GM19467 (cell line): ENCODE results near the gene ANKH.
"Not testable (repeated sequence)": the region's sequence is repeated elsewhere in the genome, so short reads cannot be mapped to it uniquely, and the experiment has no call there.

Source experiments
- ATAC-seq: cut with Tn5 transposase; IDR thresholded peaks from one replicate; pipeline ENCODE4 v1.9.1; 2021; ENCODE audit warnings: mild to moderate bottlenecking, moderate library complexity; ENCODE audit not compliant: unreplicated experiment

ANKH gene

GRCh38 chr5:14871214-14872069, at the start of gene ANKH:
Gene ANKH, minus strand, starts transcription at chr5:14871778. Its CDS starts 331 bp downstream, at chr5:14871447.
- ATAC-seq = peak; percentile 93

GRCh38 chr5:14920121-14920520, 48.5 kb upstream of the ANKH start:
- ATAC-seq = no peak

DNA sequence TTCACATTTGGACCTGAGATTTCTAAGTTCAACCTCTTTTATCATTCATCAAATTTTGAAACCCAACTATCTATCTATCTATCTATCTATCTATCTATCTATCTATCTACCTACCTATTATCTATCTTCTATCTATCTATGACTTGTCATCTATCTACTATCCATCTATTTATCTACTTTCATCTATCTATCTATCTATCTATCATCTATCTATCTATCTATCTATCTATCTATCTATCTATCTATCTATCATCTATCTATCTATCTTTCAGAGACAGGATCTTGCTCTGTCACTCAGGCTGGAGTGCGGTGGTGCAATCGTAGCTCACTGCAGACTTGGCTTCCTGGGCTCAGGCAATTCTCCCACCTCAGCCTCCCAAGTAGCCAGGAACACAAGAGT, 47.5 kb upstream of the ANKH start:
- not testable (repeated sequence) for ATAC-seq

DNA sequence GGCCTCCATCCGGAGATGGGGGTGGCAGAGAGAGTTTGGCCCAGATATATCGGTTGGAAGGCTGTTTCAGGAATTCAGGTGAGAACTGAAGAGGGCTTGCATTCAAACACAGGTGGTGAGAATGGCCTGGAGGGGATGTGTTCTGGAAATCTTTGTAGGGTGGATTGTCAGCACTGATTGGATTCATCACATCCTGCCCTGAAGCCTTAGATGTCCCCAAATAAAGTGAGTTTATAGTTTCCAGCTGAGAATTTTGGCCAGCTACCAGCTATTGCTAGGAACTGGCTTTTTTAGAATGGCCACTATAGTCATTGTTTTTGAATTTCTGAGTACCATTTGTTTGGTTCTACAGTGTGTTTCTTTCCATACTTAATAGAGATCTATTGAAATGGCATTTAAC, 46.1 kb upstream of the ANKH start:
- no peak for ATAC-seq

DNA sequence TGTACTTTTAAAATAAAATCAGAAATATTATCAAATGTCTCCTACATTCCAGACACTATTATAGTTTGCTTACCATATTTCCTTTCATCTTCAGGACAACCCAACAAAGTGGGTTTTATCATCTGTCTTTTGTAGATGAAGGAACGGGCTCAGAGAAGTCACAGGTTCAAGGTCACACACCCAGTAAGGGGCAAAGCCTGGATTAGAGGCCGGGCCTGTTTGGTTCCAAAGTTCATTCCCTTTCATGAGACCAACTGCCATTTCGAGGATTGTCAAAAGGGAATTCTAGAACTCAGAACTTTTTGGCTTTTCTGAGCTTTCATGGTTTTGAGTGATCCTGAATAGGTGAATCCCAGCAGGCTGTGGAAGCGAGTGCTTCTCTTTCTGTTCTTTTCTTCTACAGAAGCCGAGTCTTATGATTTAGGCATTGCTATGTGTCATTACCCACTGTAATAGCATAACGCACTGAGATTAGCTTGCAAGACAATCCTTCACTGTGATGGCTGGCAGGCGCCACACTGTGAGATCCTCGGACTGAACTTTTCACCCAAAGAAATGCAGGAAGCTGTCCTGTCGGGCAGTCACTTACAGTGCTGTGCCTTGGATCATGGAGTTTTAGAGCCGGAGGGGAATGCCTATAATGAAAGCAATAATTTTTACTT, 43.8 kb upstream of the ANKH start:
- no peak for ATAC-seq

GRCh38 chr5:14914623-14915260, 43.2 kb upstream of the ANKH start:
- ATAC-seq = no peak

- ATAC-seq = no peak
Observed at GRCh38 chr5:14914193-14914592, 42.6 kb upstream of the ANKH start.

GRCh38 chr5:14913096-14913495, 41.5 kb upstream of the ANKH start:
- ATAC-seq = no peak

DNA sequence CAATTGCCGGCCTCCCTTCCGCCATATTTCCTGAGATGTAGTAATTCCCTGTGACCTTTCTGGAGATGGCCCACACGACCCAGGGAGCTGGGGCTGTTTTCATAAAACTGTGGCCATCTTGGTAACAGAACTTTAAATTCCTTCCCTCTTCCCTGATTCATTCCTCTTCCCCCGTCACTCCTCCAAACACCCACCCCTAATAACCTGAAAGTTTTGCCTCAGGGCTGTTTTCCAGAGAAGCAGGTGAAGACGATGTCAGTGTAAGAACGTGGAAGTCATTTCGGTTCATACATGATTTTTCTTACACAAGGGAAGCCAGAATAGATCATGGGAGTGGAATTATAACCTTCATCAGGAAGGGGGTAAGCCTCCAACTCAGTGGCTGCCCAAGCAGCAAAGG, 40.6 kb upstream of the ANKH start:
- no peak for ATAC-seq

GRCh38 chr5:14909369-14909768, 37.8 kb upstream of the ANKH start:
- no peak for ATAC-seq

- ATAC-seq = no peak
Observed at GRCh38 chr5:14908172-14908571, 36.6 kb upstream of the ANKH start.

DNA sequence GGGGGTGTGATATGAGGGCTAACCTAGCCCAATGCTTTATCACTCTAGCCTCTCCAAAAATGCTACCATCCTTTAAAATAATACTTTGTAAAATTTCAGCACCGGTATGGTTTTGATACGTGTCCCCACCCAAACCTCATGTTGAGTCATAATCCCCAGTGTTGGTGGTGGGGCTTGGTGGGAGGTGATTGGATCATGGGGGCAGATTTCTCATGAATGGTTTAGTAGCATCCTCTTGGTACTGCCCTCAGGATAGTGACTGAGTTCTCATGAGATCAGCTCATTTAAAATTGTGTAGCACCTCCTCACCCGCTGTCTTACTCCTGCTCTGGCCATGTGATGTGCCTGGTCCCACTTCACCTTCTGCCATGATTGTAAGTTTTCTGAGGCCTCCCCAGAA, 35.0 kb upstream of the ANKH start:
- ATAC-seq = no peak

- ATAC-seq = no peak
Observed at GRCh38 chr5:14902826-14903560, 31.4 kb upstream of the ANKH start.

GRCh38 chr5:14901462-14902051, 30.0 kb upstream of the ANKH start:
- ATAC-seq = no peak

DNA sequence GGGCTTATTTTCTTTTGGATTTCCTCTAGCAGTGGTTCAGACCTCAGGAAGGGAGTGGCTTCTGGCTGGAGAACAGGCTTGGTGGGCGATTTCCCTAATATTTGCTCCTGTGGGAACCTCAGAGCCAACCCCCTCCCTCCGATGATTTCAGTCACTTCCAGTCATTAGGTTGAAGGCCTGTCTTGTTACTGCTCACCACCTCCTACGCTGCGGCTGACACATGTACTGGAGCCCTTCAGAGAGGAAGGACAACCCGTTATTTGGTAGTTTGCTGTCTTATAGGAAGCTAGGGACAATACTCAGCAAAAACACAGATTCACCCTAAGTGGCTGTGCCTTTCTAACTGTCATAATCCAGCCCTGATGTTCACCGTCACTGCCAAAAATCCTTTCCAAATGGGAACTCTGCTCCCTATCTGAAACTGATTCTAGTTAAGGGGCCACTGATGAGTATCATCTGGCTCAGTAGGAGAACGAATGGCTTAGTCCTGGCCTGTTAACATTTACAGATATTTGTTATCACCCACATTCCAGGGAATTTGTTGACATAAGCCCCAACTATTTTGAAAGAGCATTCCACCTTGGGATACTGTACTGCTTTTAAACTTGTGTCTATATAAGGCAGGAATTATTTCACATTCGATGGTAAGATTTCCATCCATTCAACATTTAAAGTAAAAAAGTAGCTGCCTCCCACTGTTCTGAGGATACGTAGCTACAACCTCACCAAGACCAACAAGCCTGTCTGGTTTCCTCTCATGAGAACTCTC, 29.3 kb upstream of the ANKH start:
- no peak for ATAC-seq

- ATAC-seq = no peak
Observed at GRCh38 chr5:14896131-14896530, 24.6 kb upstream of the ANKH start.

- ATAC-seq = no peak
Observed at GRCh38 chr5:14895301-14895700, 23.7 kb upstream of the ANKH start.

DNA sequence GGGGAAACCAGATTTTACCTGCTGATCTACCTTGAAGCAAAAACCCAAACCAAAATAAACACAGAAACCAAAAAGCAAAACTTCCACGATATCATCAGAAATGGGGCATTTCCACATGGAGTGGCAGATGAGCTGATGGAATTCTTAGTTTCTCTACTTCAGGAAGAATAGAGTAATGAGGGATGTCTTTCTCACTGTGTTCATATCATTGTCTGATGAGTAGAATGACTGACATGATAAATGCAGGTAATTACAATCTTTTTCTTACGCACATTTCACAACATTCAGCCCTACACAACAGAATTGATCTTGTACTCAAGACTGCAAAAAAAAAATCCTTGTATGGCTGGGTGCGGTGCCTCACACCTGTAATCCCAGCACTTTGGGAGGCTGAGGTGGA, 23.2 kb upstream of the ANKH start:
- no peak for ATAC-seq

- no peak for ATAC-seq
Observed at GRCh38 chr5:14893381-14893780, 21.8 kb upstream of the ANKH start.

GRCh38 chr5:14890846-14891245, 19.3 kb upstream of the ANKH start:
- no peak for ATAC-seq
